Nephron progenitor cell (in vitro differentiated cells): ENCODE data around the gene PTGIR.

ENCODE experiments used
- DNase-seq: peaks from one replicate; pipeline ENCODE4 v3.0.0; 2021
- H3K27ac Mint-ChIP-seq: 2 replicates; pipeline ENCODE4 v1.8.0; 2021; ENCODE audit warnings: mild to moderate bottlenecking, moderate library complexity, mixed read lengths
- H3K27me3 Mint-ChIP-seq: 2 replicates; pipeline ENCODE4 v1.8.0; 2021; ENCODE audit warnings: mild to moderate bottlenecking, low read depth, mixed read lengths; ENCODE audit not compliant: poor library complexity
- H3K36me3 Mint-ChIP-seq: 2 replicates; pipeline ENCODE4 v1.8.0; 2021; ENCODE audit warnings: low read depth, mixed read lengths
- H3K4me1 Mint-ChIP-seq: 2 replicates; pipeline ENCODE4 v1.8.0; 2021; ENCODE audit warnings: mixed read lengths
- H3K4me3 Mint-ChIP-seq: 2 replicates; pipeline ENCODE4 v1.8.0; 2021; ENCODE audit warnings: mild to moderate bottlenecking, moderate library complexity, mixed read lengths
- H3K9me3 Mint-ChIP-seq: 2 replicates; pipeline ENCODE4 v1.8.0; 2021; ENCODE audit warnings: mild to moderate bottlenecking, moderate library complexity, mixed read lengths
- TF ChIP-seq, protein P1 (sequence below): fragments of 200-600 bp; sonication (generic); IDR thresholded peaks from 2 replicates; pipeline ENCODE4 v1.5.0; 2021; ENCODE audit warnings: antibody characterized with exemption

PTGIR gene

DNA sequence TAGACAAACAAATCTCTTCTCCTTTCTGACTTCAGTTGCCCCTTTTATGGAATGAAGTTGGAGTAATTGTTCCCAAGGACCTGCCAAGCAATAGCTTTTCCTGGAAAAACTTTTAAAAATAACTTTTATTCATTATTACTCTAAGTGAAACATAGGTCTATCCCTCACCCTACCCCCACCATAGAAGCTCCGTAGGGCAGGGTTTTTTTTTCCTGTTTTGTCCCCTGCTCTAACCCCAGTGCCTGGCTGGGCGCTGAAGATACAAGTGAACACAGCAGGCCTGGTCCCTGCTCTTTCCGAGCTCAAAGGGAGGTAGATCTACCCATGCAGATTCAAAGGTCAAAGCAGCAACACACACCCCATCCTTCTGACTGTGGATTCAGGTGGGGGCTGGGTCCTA, 19.8 kb upstream of the PTGIR start:
- TF ChIP-seq, protein P1, sequence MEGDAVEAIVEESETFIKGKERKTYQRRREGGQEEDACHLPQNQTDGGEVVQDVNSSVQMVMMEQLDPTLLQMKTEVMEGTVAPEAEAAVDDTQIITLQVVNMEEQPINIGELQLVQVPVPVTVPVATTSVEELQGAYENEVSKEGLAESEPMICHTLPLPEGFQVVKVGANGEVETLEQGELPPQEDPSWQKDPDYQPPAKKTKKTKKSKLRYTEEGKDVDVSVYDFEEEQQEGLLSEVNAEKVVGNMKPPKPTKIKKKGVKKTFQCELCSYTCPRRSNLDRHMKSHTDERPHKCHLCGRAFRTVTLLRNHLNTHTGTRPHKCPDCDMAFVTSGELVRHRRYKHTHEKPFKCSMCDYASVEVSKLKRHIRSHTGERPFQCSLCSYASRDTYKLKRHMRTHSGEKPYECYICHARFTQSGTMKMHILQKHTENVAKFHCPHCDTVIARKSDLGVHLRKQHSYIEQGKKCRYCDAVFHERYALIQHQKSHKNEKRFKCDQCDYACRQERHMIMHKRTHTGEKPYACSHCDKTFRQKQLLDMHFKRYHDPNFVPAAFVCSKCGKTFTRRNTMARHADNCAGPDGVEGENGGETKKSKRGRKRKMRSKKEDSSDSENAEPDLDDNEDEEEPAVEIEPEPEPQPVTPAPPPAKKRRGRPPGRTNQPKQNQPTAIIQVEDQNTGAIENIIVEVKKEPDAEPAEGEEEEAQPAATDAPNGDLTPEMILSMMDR, result no peak
- peaks cover 20% of the 10 kb centered on the region for H3K4me1 Mint-ChIP-seq
- no peak overlapping the region for H3K27ac Mint-ChIP-seq
- peaks cover 85% of the 10 kb centered on the region for H3K27me3 Mint-ChIP-seq
- no peak for DNase-seq
- peaks cover 25% of the 10 kb centered on the region for H3K9me3 Mint-ChIP-seq
- H3K36me3 Mint-ChIP-seq, result peaks cover 21% of the 10 kb centered on the region
- no peak overlapping the region for H3K4me3 Mint-ChIP-seq

DNA sequence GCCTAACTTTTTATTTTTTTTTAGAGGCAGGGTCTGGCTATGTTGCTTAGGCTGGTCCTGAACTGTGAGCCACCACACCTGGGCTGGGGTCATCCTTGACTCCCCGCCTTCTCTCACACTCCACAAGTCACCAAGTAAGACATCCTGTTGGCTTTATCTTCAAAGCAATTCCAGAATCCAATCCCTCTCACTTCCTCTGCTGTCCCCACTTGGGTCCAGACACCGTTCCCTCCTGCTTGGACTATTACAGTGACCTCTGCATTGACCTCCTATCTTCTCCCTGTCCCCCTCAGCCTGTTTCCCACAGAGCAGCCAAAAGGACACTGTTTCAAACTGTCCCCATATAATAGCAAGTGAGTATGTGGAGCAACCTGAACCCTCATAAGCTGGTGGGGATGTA, 15.8 kb upstream of the PTGIR start:
- H3K27me3 Mint-ChIP-seq, result peaks cover 54% of the 10 kb centered on the region

DNA sequence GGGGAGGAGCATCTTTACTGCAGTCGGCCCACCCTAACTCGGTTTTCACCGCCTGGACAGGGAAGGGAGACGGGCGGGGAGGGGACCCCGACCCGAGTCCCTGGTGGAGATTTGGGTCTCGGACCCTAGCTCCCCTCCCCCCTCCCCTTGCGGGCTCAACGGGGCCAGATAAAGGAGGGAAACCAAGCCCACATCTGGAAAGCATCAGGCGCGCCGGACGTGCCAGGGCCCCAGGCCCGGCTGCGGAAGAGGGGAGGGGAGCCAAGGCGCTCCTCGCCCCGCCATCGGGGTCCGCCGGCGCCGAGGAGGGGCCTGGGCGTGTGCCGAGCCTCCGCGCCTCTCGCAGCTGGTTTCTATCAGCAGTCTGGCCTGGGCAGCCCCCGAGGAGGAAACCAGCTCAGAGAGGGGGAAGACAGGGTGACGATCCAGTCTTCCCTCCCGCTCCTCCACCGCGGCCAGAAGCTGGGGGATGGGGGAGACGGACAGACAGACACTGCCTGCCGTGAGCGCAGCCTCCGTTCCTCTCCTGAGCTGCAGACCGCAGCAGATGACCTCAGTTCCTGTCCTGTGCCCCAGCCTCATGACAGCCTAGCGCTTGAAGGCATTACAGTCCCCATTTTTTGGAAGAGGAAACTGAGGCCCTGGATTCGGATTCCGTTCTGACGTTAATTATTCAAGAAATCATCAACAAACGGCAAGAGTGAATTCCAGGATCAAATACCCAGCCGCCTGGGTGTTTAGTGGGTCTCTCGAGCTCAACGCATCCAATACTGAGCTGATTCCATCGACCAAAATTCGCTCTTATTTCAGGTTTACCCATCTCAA, 14.7 kb upstream of the PTGIR start:
- no peaks in the 10 kb centered on the region for H3K9me3 Mint-ChIP-seq
- H3K4me3 Mint-ChIP-seq, result no peak overlapping the region
- TF ChIP-seq, protein P1, result no peak
- peaks cover 12% of the 10 kb centered on the region for H3K4me1 Mint-ChIP-seq
- peak; percentile 71 for DNase-seq
- H3K36me3 Mint-ChIP-seq, result no peaks in the 10 kb centered on the region
- H3K27ac Mint-ChIP-seq, result no peak overlapping the region
- peaks cover 44% of the 10 kb centered on the region for H3K27me3 Mint-ChIP-seq

More for the DNA sequence above, 15.8 kb upstream of the PTGIR start:
- DNase-seq, result no peak
- peak overlapping the region; percentile 72 for H3K4me3 Mint-ChIP-seq
- H3K9me3 Mint-ChIP-seq, result peaks cover 2% of the 10 kb centered on the region
- no peak overlapping the region for H3K27ac Mint-ChIP-seq
- TF ChIP-seq, protein P1, result no peak
- peaks cover 13% of the 10 kb centered on the region for H3K4me1 Mint-ChIP-seq
- peaks cover 2% of the 10 kb centered on the region for H3K36me3 Mint-ChIP-seq

DNA sequence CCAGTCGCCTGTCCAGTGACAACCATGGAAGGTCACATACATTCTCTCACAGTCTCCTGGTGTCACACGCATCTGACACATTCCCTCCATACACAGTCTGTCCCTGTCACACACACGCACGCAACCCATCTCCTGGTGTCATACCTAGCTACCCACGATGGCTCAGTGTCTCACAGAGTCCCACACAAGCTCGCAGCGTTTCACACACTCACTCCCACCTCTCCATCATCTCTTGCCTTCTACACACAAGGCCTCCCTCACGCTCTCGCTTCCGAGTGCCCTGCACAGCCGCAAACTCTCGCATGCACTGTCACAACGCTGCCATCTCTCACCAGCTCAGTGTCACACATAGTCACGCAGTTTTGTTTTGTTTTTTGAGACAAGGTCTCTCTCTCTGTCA, 12.3 kb upstream of the PTGIR start:
- Mint-ChIP-seq H3K4me1 (peaks cover 23% of the 10 kb centered on the region), H3K27ac (no peak overlapping the region), H3K36me3 (no peaks in the 10 kb centered on the region), H3K9me3 (no peaks in the 10 kb centered on the region), H3K27me3 (peaks cover 25% of the 10 kb centered on the region), H3K4me3 (no peak overlapping the region)
- TF ChIP-seq, protein P1, result no peak
- DNase-seq, result no peak

DNA sequence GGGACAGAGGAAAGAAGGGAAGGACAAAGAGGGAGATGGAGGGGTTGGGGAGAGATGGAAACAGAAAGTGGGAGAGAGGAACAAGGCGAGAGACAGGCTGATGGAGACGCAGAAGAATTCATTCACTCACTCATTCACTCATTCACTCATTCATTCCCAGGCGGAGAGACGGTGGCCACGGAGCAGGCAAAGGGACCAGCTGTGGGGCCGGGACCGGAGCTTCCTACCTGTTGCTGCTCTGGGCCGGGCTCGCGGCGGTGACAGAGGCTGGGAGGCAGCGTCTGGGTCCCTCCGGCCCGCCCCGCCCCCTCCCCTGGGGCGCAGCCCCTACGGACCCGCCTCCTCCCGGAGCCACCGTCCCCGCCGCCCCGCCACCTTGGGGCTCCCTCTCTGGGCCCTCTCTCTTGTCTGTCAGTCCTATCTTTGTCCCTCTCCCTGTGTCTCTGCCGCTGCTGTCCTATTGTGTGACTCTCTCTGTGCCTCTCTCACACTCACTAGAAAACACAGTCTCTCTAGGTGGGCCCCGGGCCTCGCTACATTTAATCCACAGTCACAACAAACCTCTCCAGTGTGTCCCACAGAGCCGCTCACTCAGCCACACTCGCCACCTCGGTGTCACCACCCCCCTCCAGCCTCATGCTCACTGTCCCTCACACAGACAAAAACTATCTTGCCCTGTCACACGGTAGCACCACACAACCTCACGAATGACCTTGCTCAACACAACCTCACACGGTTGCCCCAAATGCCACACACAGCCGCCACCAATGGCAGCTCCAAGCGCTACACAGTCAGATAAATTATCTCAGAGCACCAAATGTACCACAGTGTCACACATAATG, 11.3 kb upstream of the PTGIR start, which contains the start of gene GNG8:
GNG8 (minus strand) TSS at position 283 of the 842 bp plus-strand sequence. CDS start 1,520 bp downstream, outside the sequence.
- Mint-ChIP-seq H3K27me3 (peaks cover 21% of the 10 kb centered on the region), H3K36me3 (no peaks in the 10 kb centered on the region), H3K4me1 (peaks cover 34% of the 10 kb centered on the region), H3K27ac (no peak within 1 kb of the TSS), H3K9me3 (no peaks in the 10 kb centered on the region), H3K4me3 (peak within 1 kb of the TSS; percentile 74)
- peak; percentile 58 for DNase-seq
- TF ChIP-seq, protein P1, result no peak
